Thymus (tissue), 11 donors: ENCODE measurements around the gene SAE1. TPM values are rescaled to one million over a fixed set of nuclear protein-coding genes. Genes with fewer than 3 reads are reported as not detected.

Source experiments
- DNase-seq, 9 donors: peaks; one replicate each; pipeline ENCODE4 v3.0.0-alpha.2; 2013; ENCODE audit warnings: low spot score in 9 of 9, low read depth in 6 of 9, missing footprints in 1 of 9
- H3K27ac ChIP-seq, 2 donors: one replicate each; pipeline ENCODE4 v1.5.1; 2013; ENCODE audit warnings: control low read depth in 1 of 2, low read depth in 1 of 2, low read length in 1 of 2, mild to moderate bottlenecking in 1 of 2, moderate library complexity in 1 of 2
- H3K27me3 ChIP-seq, 2 donors: one replicate each; pipeline ENCODE4 v1.5.1; 2013; ENCODE audit warnings: low read length in 1 of 2; ENCODE audit not compliant: control insufficient read depth in 2 of 2, insufficient read depth in 1 of 2
- H3K36me3 ChIP-seq, 2 donors: one replicate each; pipeline ENCODE4 v1.5.1; 2013; ENCODE audit warnings: low read length in 1 of 2, mild to moderate bottlenecking in 1 of 2, moderate library complexity in 1 of 2; ENCODE audit not compliant: control insufficient read depth in 2 of 2, insufficient read depth in 2 of 2
- H3K4me1 ChIP-seq, 2 donors: one replicate each; pipeline ENCODE4 v1.5.1; 2013; ENCODE audit warnings: low read length in 2 of 2; ENCODE audit not compliant: control insufficient read depth in 2 of 2, insufficient read depth in 2 of 2
- H3K4me3 ChIP-seq, 2 donors: one replicate each; pipeline ENCODE4 v1.5.1; 2013; ENCODE audit warnings: low read length in 2 of 2, control low read depth in 1 of 2, mild to moderate bottlenecking in 1 of 2
- H3K9me3 ChIP-seq, 2 donors: one replicate each; pipeline ENCODE4 v1.5.1; 2013; ENCODE audit warnings: low read length in 1 of 2, mild to moderate bottlenecking in 1 of 2; ENCODE audit not compliant: control insufficient read depth in 2 of 2, insufficient read depth in 1 of 2
- WGBS: extraction: QIAGEN DNeasy Blood & Tissue Kit; methylation state at CpG from one replicate; pipeline ENCODE4 v1.1.7; 2013; 5-methylcytosine and 5-hydroxymethylcytosine counted together
- polyA plus RNA-seq: library from polyadenylated mRNA; stranded (reverse); fragments of 200-250 nt; gene quantifications from one replicate; pipeline ENCODE4 v1.2.3, GENCODE V29; 2013
- total RNA-seq: library from RNA; stranded (reverse); fragments of 120-200 nt; gene quantifications from one replicate; pipeline ENCODE4 v1.2.4, GENCODE V29; 2013
- donor health status: healthy.

SAE1 gene
- total and polyA plus RNA-seq, 2 donors: 40.5 to 93.3 TPM

DNA sequence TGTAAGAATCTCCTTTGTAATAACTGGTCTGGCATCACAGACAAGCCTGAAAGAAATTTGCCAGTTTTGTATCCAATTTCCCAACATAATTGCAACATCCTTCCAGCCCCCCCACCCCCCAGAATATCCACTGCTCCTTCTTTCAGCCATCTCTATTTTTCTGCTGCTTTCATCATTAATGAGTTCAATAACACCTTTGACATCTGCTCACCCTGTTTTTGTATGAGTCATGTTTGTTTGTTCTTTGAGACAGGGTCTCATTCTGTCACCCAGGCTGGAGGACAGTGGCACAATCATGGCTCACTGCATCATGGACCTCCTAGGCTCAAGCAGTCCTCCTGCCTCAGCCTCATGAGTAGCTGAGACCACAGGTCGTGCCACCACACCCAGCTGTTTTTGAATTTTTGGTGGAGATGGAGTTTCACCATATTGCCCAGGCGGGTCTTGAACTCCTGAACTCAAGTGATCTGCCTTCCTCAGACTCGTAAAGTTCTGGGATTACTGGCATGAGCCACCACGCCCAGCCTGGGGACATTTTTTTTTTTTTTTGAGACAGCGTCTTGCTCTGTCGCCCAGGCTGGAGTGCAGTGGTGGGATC lies 10.1 kb upstream of the SAE1 start:
- WGBS: 97% methylated on average over 6 of the region's 6 CpGs
- no peak overlapping the region for H3K4me3 ChIP-seq
- H3K27ac ChIP-seq: no peak overlapping the region
- H3K27me3 ChIP-seq: no peaks in the 10 kb centered on the region
- no peak for DNase-seq
- no peaks in the 10 kb centered on the region for H3K4me1 ChIP-seq
- H3K9me3 ChIP-seq: no peaks in the 10 kb centered on the region
- H3K36me3 ChIP-seq: no peaks in the 10 kb centered on the region

- Histone ChIP-seq H3K36me3 (no peaks in the 10 kb centered on the region), H3K27ac (no peak overlapping the region), H3K27me3 (no peaks in the 10 kb centered on the region), H3K4me3 (no peak overlapping the region), H3K4me1 (no peaks in the 10 kb centered on the region), H3K9me3 (no peaks in the 10 kb centered on the region)
- 98% methylated on average over 14 of the region's 14 CpGs for WGBS
- no peak for DNase-seq
Measured at GRCh38 chr19:47122359-47123335, 8.0 kb upstream of the SAE1 start.

DNA sequence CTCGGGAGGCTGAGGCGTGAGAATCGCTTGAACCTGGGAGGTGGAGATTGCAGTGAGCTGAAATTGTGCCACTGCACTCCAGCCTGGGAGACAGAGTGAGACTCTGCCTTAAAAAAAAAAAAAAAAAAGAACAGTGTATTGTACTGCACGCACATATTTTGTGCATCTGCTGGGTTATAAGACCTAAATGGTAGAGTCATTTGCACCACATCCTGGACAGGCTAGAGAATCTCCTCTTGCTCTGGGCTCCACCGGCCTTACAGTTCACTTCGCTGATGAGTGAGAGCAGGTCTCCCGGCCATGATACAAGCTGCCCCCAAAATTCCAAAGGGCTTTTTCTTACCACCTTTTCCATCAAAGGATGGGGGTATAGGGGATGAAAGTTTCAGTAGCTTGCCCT lies 7.2 kb upstream of the SAE1 start:
- WGBS: 94% methylated on average over 7 of the region's 7 CpGs
- Histone ChIP-seq H3K27ac (no peak overlapping the region), H3K4me3 (no peak overlapping the region), H3K36me3 (no peaks in the 10 kb centered on the region), H3K4me1 (no peaks in the 10 kb centered on the region), H3K9me3 (no peaks in the 10 kb centered on the region), H3K27me3 (no peaks in the 10 kb centered on the region)
- DNase-seq: no peak

DNA sequence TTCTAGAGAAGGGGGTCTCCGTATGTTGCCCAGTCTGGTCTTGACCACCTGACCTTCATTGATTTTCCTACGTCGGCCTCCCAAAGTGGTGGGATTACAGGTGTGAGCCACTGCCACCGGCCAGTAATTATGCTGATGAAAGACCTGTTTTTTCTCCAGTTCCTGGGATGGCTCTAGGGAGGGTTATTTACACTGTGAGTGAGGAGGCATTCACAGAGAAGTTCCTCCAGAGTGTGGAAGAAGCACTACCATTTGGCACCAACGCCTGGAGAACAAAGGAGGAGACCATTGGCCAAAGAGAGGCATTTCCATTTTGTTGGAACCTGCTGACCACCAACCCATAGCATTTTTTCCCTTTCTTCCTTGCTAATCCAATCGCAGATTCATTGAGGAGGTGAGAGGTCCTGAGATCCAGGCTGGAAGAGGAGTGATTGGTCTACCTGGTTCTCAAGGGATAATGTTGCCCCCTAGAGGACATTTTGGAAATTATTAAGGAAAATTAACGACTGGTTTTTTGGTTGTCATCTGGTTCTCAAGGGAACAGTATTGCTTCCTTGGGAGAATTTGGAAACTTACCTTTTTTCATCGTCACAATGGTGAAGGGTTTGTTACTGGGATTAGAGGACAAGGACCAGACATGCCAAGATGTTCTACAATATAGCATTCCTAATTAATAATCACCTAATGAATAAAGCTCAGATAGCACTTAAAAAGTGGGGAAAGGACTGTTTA lies 5.5 kb upstream of the SAE1 start:
- 51% methylated on average over 8 of the region's 8 CpGs for WGBS
- no peaks in the 10 kb centered on the region for H3K9me3 ChIP-seq
- H3K4me1 ChIP-seq: no peaks in the 10 kb centered on the region
- H3K27me3 ChIP-seq: no peaks in the 10 kb centered on the region
- DNase-seq: peak in 5 of 9 donors; percentile 40 to 78 (median 65)
- no peak overlapping the region for H3K4me3 ChIP-seq
- H3K36me3 ChIP-seq: no peaks in the 10 kb centered on the region
- H3K27ac ChIP-seq: no peak overlapping the region

- Histone ChIP-seq H3K27me3 (no peaks in the 10 kb centered on the region), H3K4me3 (no peak overlapping the region), H3K36me3 (no peaks in the 10 kb centered on the region), H3K9me3 (no peaks in the 10 kb centered on the region), H3K27ac (no peak overlapping the region), H3K4me1 (peaks cover 3 to 5% of the 10 kb centered on the region in 2 donors)
- no peak for DNase-seq
Measured at GRCh38 chr19:47125669-47125938, 5.0 kb upstream of the SAE1 start.

DNA sequence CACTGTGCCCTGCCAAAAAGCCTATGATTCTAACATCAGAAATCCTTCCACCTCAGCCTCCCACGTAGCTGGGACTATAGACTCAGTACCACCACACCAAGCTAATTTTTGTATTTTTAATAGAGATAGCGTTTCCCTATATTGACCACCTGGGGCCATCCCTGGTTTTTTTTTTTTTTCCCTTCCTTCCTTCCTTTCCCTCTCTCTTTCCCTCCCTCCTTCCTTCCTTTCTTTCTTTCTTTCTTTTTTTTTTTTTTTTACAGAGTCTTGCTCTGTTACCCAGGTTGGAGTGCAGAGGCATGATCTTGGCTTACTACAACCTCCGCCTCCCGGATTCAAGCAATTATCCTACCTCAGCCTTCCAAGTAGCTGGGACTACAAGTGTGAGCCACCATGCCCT lies 1.1 kb upstream of the SAE1 start:
- Histone ChIP-seq H3K27me3 (no peaks in the 10 kb centered on the region), H3K36me3 (peaks cover 4 to 19% of the 10 kb centered on the region in 2 donors), H3K27ac (no peak overlapping the region), H3K4me3 (no peak overlapping the region), H3K9me3 (no peaks in the 10 kb centered on the region), H3K4me1 (peaks cover 26 to 30% of the 10 kb centered on the region in 2 donors)
- WGBS: 96% methylated on average over 4 of the region's 4 CpGs
- DNase-seq: no peak

- H3K4me3 ChIP-seq: peak overlapping the region; percentile 64 to 98
- no peaks in the 10 kb centered on the region for H3K9me3 ChIP-seq
Measured at GRCh38 chr19:47130120-47130588, 481 bp upstream of the SAE1 start.

DNA sequence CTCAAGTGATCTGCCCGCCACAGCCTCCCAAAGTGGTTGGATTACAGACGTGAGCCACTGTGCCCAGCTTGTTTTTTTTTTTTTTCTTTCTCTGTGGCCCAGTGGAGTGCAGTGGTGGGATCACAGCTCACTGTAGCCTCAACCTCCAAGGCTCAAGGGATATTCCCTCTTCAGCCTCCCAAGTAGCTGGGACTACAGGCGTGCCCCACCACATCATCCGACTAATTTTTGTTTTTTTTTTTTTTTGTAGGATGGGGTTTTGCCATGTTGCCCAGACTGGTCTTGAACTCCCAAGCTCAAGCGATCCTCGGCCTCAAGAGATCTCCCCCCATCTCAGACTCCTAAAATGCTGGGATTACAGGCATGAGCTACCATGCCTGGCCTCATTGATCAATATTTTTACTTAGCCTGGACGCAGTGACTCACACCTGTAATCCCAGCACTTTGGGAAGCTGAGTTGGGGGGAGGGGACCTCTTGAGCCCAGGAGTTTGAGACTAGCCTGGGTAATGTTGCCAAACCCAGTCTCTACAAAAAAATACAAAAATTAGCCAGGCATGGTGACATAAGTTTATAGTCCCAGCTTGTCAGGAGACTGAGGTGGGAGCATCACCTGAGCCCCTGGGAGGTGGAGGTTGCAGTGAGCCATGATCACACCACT lies 1.7 kb downstream of the SAE1 start:
- no peak overlapping the region for H3K4me3 ChIP-seq
- H3K27ac ChIP-seq: no peak overlapping the region
- 96% methylated on average over 7 of the region's 7 CpGs for WGBS
- H3K9me3 ChIP-seq: no peaks in the 10 kb centered on the region
- no peaks in the 10 kb centered on the region for H3K27me3 ChIP-seq
- DNase-seq: no peak
- peaks cover 27 to 31% of the 10 kb centered on the region in 2 donors for H3K4me1 ChIP-seq
- H3K36me3 ChIP-seq: peaks cover 8 to 23% of the 10 kb centered on the region in 2 donors

More at GRCh38 chr19:47130120-47130588, 481 bp upstream of the SAE1 start:
- Histone ChIP-seq H3K27me3 (no peaks in the 10 kb centered on the region), H3K36me3 (peaks cover 4 to 19% of the 10 kb centered on the region in 2 donors), H3K4me1 (peaks cover 27 to 31% of the 10 kb centered on the region in 2 donors), H3K27ac (no peak overlapping the region)
- WGBS: 79% methylated on average over 8 of the region's 8 CpGs
- DNase-seq: no peak
